BE2C (cell line): ENCODE data around the gene USP34.
"Not testable (repeated sequence)": the region's sequence is repeated elsewhere in the genome, so short reads cannot be mapped to it uniquely, and the experiment has no call there.

Experiments
- DNase-seq: peaks from one replicate; pipeline ENCODE4 v3.0.0-alpha.2; 2020
- H3K27me3 ChIP-seq: fragments of 250-450 bp; sonication (Bioruptor Pico); 2 replicates; pipeline ENCODE4 v1.5.1; 2020; ENCODE audit warnings: mild to moderate bottlenecking
- H3K36me3 ChIP-seq: fragments of 250-450 bp; sonication (Bioruptor Pico); 2 replicates; pipeline ENCODE4 v1.5.1; 2020; ENCODE audit warnings: mild to moderate bottlenecking
- H3K4me1 ChIP-seq: fragments of 250-450 bp; sonication (Bioruptor Pico); 2 replicates; pipeline ENCODE4 v1.5.1; 2020
- H3K4me3 ChIP-seq: 2 replicates; pipeline ENCODE4 v1.5.1; 2011; ENCODE audit warnings: low read depth, low read length
- H3K9me3 ChIP-seq: fragments of 250-450 bp; sonication (Bioruptor Pico); 2 replicates; pipeline ENCODE4 v1.5.1; 2020
- TF ChIP-seq, protein P1 (sequence below): IDR thresholded peaks from 2 replicates; pipeline ENCODE4 v1.5.1; 2012; ENCODE audit warnings: mild to moderate bottlenecking, low read depth, low read length

USP34 gene

DNA sequence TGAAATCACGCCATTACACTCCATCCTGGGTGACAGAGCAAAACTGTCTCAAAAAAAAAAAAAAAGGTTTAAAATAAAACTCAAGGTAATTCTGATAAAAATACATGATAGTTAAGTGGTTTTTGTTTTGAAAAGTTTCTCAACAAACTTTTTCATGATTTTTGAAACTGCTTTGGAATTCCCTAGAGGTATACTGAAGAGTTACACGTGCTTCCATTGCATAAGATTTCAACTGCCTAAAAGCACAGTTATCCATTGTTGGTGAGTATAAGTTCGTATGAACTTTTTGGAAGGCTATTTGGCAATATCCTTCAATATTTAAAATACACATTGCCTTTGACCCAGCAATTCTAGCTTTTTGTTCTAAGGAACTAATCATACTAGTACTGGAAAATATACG lies 74.9 kb downstream of the USP34 start:
- H3K4me3 ChIP-seq = no peak overlapping the region
- TF ChIP-seq, protein P1, sequence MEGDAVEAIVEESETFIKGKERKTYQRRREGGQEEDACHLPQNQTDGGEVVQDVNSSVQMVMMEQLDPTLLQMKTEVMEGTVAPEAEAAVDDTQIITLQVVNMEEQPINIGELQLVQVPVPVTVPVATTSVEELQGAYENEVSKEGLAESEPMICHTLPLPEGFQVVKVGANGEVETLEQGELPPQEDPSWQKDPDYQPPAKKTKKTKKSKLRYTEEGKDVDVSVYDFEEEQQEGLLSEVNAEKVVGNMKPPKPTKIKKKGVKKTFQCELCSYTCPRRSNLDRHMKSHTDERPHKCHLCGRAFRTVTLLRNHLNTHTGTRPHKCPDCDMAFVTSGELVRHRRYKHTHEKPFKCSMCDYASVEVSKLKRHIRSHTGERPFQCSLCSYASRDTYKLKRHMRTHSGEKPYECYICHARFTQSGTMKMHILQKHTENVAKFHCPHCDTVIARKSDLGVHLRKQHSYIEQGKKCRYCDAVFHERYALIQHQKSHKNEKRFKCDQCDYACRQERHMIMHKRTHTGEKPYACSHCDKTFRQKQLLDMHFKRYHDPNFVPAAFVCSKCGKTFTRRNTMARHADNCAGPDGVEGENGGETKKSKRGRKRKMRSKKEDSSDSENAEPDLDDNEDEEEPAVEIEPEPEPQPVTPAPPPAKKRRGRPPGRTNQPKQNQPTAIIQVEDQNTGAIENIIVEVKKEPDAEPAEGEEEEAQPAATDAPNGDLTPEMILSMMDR = no peak
- H3K27me3 ChIP-seq = no peaks in the 10 kb centered on the region
- no peaks in the 10 kb centered on the region; the same call in 1 of the 2 replicates for H3K36me3 ChIP-seq
- H3K9me3 ChIP-seq = no peaks in the 10 kb centered on the region
- no peak for DNase-seq
- no peaks in the 10 kb centered on the region for H3K4me1 ChIP-seq

- not testable (repeated sequence) for H3K36me3 ChIP-seq, H3K4me3 ChIP-seq, DNase-seq, H3K27me3 ChIP-seq, H3K9me3 ChIP-seq, H3K4me1 ChIP-seq
Measured at GRCh38 chr2:61387588-61387987, 83.3 kb downstream of the USP34 start.

GRCh38 chr2:61380882-61381197 lies 90.0 kb downstream of the USP34 start:
- not testable (repeated sequence) for H3K27me3 ChIP-seq, H3K4me1 ChIP-seq, H3K9me3 ChIP-seq, H3K4me3 ChIP-seq, DNase-seq, H3K36me3 ChIP-seq

GRCh38 chr2:61380056-61380881 lies 90.6 kb downstream of the USP34 start:
- H3K36me3 ChIP-seq = no peaks in the 10 kb centered on the region
- H3K4me3 ChIP-seq = no peak overlapping the region
- no peak for DNase-seq
- no peaks in the 10 kb centered on the region for H3K27me3 ChIP-seq
- H3K4me1 ChIP-seq = no peaks in the 10 kb centered on the region
- H3K9me3 ChIP-seq = no peaks in the 10 kb centered on the region
- TF ChIP-seq, protein P1 = no peak

DNA sequence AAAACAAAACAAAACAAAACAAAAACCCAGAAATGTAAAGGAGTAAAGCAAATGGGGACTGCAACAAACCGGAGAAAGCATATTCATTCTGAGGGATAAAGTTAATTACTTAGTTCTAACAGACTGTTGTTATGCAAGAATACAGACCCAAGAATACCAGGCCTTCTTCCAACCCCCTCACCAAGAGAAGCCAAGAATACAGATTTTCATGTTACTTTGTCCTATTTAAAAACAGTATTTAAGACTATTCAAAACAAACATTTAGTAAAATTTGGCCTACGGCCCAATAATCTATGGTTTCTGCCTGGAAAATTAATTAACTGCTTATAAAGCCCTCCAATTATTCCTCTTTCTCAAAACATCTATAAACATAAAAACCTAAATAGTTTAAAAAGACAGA lies 91.4 kb downstream of the USP34 start:
- Histone ChIP-seq H3K27me3 (no peaks in the 10 kb centered on the region), H3K9me3 (no peaks in the 10 kb centered on the region), H3K36me3 (no peaks in the 10 kb centered on the region), H3K4me1 (no peaks in the 10 kb centered on the region), H3K4me3 (no peak overlapping the region)
- TF ChIP-seq, protein P1 = no peak
- DNase-seq = no peak

DNA sequence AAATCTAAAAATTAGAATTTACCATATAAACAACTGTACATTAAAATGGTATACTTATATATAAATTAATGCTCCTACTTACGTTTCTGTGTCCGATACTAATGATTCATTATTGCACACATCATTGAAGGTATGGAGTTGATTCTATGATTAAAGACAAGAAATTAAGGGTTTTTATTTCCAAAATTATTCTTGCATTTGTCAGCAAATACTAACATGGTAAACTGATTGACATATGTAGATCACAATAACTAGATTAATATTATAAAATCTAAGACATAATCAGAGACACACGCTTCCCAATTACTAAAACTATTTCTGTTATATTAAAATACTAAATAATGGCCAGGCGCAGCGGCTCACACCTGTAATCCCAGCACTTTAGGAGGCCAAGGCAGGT lies 92.6 kb downstream of the USP34 start:
- DNase-seq = no peak
- no peaks in the 10 kb centered on the region for H3K4me1 ChIP-seq
- no peak overlapping the region for H3K4me3 ChIP-seq
- no peaks in the 10 kb centered on the region for H3K36me3 ChIP-seq
- TF ChIP-seq, protein P1 = no peak
- no peaks in the 10 kb centered on the region for H3K27me3 ChIP-seq
- no peaks in the 10 kb centered on the region for H3K9me3 ChIP-seq

GRCh38 chr2:61377046-61377445 lies 93.8 kb downstream of the USP34 start:
- TF ChIP-seq, protein P1 = no peak
- Histone ChIP-seq H3K27me3 (no peaks in the 10 kb centered on the region), H3K4me3 (no peak overlapping the region), H3K4me1 (no peaks in the 10 kb centered on the region), H3K9me3 (no peaks in the 10 kb centered on the region), H3K36me3 (no peaks in the 10 kb centered on the region)
- no peak for DNase-seq
